GM19467 (cell line): ENCODE data around the gene RETN.

Source experiments
- ATAC-seq: cut with Tn5 transposase; IDR thresholded peaks from one replicate; pipeline ENCODE4 v1.9.1; 2021; ENCODE audit warnings: mild to moderate bottlenecking, moderate library complexity; ENCODE audit not compliant: unreplicated experiment

The RETN gene

DNA sequence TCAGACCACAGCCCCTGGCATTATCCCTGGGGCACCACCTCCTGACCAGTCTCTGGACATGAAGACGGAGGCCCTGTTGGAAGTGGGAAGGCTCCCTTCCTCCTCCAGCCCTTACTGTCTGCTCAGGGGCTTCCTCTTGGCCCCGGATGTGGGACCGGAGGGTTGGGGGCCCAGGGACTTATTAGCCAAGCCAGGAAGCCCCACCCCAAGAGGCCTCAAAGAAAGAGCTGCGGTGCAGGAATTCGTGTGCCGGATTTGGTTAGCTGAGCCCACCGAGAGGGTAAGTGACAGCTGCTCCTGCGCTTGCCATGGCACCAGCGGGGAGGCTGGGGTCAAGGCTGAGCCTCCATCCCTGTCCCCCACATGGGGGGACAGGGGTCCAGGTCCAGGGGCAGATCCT lies at the start of gene RETN:
Gene RETN, plus strand, starts transcription at position 208 of the 400 bp plus-strand sequence. CDS start 278 bp downstream, outside the sequence.
- ATAC-seq = no peak

DNA sequence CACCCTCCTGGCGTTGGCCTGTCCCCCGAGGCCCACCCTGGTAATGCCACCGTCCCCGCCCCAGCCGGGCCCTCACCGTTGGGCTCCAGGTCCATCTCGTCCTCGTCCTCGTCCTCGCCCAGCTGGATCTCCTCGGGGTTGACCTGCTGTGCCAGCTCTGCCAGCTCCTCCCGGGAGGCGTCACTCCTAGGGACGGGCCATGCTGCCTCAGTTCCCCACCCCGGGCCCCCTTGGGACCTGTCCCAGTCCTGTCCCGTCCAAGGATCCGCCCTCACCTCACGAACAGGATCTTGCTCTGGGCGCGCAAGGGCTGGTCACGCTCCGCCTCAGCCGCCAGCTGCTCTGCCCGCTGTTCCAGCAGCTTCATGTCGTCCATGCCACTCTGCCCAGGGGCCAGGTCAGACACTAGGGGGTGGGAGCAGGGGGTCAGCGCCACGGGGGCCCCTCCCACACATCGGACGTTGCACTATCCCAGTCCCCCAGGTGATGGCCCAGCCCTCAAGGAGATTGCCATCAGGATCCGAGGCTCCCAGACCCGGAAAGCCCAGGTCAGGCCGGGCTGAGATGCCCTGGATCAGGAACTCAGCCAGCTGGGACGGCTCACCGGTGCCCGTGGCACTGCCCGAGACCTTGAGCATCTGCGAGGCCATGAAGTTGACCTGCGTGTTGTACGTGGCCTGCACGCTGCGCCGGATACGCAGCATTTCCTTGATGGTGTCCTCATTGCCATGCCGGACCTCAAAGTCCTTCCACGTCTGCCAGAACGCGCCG lies 49.0 kb upstream of the RETN start:
- ATAC-seq = no peak

GRCh38 chr19:7620442-7621412 lies 48.1 kb upstream of the RETN start:
- no peak for ATAC-seq

- no peak for ATAC-seq
Observed at GRCh38 chr19:7622933-7623685, 45.7 kb upstream of the RETN start.

- no peak for ATAC-seq
Observed at GRCh38 chr19:7623725-7624603, 44.9 kb upstream of the RETN start.

- ATAC-seq = no peak
Observed at GRCh38 chr19:7624810-7625209, 44.0 kb upstream of the RETN start.

DNA sequence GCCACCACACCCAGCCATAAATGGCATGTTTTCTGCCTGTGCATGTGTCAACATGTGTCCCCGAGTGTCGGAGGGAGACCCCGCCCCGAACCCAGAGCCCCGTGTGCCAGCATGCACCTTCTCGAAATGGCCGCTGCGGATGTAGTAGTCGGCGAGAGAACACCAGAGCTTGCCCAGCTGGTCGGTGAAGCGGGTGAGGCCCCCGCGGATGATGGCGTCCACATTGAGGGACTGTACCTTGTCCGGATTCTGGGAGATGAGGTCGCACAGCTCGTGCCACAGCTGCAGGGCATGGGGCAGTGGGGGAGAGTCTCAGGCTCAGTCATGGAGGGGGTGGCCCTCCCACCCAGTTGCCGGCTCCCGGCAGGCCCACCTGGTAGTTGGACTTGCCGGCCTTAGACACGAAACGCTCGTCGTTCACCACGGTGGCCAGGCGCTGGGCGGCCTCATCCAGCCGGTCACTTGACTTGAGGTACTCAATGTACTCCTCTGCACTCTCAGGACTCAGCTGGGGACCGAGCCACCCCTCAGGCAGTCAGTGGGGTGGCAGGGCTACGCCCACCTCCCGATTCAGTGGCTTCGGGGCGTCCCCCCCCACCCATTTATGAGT lies 43.0 kb upstream of the RETN start:
- no peak for ATAC-seq

DNA sequence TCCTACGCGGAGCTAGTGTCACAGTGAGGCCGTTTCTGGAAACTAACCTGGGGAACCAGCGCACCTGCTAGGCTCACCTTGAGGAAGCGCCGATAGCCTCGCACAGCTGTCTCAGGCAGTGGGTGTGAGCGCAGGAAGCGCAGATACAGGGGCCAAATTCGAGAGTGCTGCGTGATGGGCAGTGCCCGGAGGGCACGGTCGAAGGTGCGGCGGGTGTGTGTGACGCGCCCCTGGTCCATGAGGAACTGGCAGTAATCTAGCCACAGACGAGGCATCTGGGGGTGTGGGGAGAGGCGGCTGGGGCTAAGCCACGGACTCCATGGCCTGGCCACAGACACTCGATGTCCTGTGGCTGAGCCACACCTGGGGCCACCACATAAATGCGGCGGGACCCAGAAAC lies 41.7 kb upstream of the RETN start:
- no peak for ATAC-seq

GRCh38 chr19:7628589-7629311 lies 40.1 kb upstream of the RETN start:
- ATAC-seq = no peak

- peak; percentile 88 for ATAC-seq
Observed at GRCh38 chr19:7629347-7630054, 39.3 kb upstream of the RETN start, which contains the start of the genes PET100 and XAB2. TSS of gene PET100 (plus strand) at chr19:7629793. CDS start at chr19:7629834, 41 bp downstream. TSS of gene XAB2 (minus strand) at chr19:7629545. CDS start at chr19:7629527, 18 bp downstream.

DNA sequence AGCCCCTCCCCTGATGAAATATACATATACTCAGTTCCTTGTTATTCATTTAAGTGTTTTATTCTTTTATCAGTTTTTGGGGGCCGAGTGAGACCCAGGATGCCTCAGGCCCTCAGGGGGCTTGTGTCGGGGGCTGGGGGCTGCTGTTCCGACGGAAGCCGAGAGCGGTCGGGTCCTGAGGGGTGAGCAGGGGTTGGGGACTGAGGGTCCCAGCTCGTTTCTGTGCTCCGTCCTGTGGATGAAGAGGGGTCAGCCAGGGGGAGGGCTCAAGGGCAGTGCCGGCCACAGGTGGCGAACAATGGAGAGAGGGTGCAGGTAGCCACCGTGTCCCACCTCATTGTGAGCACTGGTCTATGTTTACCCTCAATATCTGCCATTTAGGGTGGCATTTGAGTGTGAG lies 37.3 kb upstream of the RETN start:
- ATAC-seq = no peak

DNA sequence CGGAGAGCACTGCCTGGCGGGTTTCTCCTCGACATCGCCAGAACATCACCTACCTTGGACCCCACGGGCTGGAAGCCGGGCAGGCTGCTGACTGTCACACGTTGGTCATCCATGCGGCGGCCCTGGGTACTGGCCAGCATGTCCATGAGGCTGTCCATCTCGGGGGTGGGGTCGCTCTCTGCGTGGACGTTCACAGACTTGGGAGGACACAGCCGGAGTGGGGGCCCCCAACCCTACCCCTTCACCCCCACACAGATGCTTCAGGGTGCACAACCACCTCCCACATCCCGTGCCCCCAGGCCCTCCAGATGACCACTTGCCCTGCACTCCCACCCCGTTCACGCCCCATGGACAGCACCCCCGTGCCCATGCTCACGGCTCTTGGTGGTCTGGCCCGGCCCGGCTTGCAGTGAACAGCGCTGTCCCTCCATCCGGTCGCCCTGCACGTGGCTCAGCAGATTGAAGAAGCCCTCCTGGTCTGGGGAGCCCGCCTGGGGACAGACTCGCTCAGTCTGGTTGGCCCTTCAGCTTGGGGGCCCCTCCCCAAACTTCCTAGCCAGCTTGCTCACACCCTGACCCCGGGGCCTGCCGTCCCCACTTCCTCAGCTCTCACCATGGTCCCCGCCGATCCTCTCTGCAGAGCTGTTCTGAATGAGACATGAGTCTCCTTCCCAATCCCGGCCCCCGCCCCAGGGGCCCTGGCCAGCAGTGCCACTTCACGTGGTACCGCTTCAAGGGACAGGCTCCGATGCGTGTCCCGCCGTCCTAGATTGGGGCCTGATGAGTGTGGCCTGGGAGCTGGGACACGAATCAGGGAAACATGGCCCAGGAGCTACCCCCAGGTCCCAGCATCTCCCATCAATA lies 36.3 kb upstream of the RETN start:
- ATAC-seq = no peak

DNA sequence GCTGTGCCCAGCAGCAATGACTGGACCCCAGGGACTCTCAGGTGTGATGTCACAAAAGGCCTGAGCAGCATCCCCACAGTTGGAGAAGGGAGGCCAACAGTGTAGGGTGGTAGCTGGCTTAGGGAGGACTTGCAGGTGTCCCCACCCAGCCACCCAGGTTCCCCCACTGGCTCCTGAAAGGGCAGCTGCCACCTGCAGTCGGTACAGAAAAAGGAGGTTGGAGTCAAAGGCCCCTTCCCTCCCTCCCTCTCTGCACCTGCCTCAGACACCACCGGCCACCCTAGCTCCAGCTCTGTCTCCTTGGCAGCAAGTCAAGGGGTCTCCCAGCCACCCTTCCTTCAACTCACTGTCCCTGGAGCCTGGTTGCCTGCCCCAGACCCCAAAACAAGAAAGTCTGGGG lies 35.2 kb upstream of the RETN start, which contains the start of gene PCP2:
Gene PCP2, minus strand, starts transcription at position 22 of the 400 bp plus-strand sequence. CDS start 262 bp downstream, outside the sequence.
- no peak for ATAC-seq

DNA sequence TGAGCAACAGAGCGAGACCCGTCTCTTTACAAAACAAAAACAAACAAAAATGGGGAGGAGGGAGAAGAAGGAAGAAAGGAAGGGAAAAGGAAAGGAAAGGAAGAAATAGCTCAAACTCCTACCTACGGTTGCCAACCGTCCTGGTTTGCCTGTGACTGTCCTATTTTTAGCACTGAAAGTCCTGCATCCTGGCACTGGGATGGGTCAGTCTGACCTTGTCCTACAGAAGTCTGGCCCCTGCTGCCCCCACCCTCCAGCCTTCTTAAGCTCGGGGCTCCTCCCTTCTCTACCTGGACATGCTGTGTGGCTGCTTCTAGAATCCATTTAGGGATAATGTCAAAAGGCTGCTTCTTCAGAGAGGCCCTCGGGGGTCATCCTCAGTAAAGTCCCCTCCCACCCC lies 33.2 kb upstream of the RETN start:
- ATAC-seq = no peak

GRCh38 chr19:7636317-7636690 lies 32.5 kb upstream of the RETN start:
- no peak for ATAC-seq

DNA sequence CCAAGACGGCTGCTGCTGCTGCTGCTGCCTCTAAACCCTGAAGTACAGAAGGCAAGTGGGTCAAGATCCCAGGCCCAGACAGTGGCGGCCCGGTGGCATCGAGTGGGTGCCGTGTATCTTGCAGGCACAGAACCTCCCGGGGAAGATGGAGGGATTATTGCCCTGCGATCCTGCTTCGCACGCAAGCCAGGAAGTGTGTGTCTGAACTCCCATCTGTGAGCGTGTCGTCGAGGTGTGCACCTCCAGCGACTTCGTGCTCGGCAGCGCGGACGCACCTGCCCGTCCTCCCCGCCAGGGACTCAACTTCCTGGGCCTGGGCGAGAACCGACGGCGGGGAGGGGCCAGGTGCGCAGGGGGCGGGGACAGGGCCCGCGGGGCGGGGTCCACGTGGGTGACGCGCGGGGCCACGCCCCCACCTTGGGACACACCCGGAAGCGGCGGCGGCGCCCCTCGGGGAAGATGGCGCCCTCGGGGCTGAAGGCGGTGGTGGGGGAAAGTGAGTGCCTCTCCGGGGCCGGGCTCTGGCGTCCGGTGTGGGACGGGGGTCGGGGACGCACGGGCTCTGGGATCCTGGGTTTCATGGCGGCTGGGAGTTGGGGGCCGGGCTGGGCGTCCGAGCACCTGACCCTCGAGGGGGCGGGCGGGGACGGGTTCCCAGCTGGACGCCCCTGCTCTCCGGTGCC lies 32.0 kb upstream of the RETN start, which contains the start of gene STXBP2:
Gene STXBP2, plus strand, starts transcription at position 420 of the 683 bp plus-strand sequence. Its CDS starts 40 bp downstream, at position 460.
- ATAC-seq = peak; percentile 56
